ENCODE results near the gene TMEM263. TPM values are rescaled to one million over a fixed set of nuclear protein-coding genes. Genes with fewer than 3 reads are reported as not detected.

The TMEM263 gene
- total and polyA plus RNA-seq, 9 of the 15 experiments (the other 6 are each of a cell fraction or from before 2014, with no cell fraction given) = 12.6 to 36.7 (median 24.4) TPM

DNA sequence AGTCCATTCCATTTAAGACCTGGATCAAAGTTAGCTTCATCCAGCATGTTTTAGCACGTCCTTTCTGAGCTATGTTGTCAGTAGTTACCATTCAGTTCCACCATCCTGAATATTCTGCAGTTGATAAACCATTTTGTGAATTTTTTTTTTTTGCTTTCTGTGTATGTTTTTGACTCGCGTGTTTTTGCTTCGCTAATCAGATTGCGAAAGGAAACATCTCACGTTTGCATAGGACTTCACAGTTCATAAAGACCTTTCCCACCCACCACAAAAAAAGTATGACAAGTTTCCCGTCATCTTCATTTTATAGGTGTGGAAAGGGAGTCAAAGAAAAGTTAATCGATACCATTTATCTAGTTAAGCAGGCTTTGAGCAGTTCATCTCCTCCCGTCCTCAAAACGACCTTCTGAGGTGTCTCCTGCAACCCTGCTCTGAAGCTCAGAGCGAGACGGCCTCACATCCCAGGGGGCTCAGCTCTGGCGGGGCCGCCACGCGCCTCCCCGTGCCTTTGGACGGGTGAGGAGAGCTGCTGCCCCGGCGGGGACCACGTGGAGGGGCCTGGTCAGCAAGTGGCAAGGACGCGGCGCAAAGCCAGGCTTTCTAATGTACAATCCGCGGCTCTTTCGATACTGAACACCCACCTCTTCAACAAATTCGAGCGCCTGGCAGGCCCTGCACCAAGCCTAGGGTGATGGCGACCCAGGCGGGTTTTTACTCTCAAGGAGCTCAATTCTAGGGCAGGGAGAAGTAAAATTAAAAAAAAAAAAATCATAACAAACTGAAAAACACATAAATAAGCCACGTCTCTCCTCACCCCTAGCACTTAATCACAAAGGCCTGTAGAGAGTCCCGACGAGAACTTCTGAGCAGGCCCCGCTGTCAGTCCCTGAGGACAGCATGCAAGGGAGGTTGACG, 988 bp upstream of the TMEM263 start (continued):
- TF ChIP-seq, protein P1, sequence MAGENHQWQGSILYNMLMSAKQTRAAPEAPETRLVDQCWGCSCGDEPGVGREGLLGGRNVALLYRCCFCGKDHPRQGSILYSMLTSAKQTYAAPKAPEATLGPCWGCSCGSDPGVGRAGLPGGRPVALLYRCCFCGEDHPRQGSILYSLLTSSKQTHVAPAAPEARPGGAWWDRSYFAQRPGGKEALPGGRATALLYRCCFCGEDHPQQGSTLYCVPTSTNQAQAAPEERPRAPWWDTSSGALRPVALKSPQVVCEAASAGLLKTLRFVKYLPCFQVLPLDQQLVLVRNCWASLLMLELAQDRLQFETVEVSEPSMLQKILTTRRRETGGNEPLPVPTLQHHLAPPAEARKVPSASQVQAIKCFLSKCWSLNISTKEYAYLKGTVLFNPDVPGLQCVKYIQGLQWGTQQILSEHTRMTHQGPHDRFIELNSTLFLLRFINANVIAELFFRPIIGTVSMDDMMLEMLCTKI (IDR thresholded peaks at IDR 0.05; ENCODE audit: partially characterized antibody) = no peak
- TF ChIP-seq CCAR2 (IDR thresholded peaks at IDR 0.05; ENCODE audit: low read depth, low read length) (no peak), ZNF263 (CRISPR knock-in tag; IDR thresholded peaks at IDR 0.05; ENCODE audit: borderline replicate concordance) (no peak), IFI16 (CRISPR knock-in tag; IDR thresholded peaks at IDR 0.05) (no peak), GABPB1 (CRISPR knock-in tag; IDR thresholded peaks at IDR 0.05) (no peak; the same call in 1 of the 2 replicates), CREBBP (IDR thresholded peaks at IDR 0.05; ENCODE audit: low read depth, low read length) (no peak), TCF7 (IDR thresholded peaks at IDR 0.05; ENCODE audit: borderline replicate concordance) (no peak), MCM7 (IDR thresholded peaks at IDR 0.05) (no peak), ZNF316 (IDR thresholded peaks at IDR 0.05) (peak; percentile 90), ZNF57 (CRISPR knock-in tag; IDR thresholded peaks at IDR 0.05) (no peak), NFIC (IDR thresholded peaks at IDR 0.05) (no peak), TAF15 (IDR thresholded peaks at IDR 0.05; ENCODE audit: low read depth, low read length) (no peak), CBX2 (IDR thresholded peaks at IDR 0.05; ENCODE audit: insufficient read depth, low read length, poor library complexity, severe bottlenecking) (no peak), RCOR1 (IDR thresholded peaks at IDR 0.05; ENCODE audit: borderline replicate concordance in 1 of 2, low read depth in 2 of 2, low read length in 2 of 2) (no peak), ZNF445 (CRISPR knock-in tag; IDR thresholded peaks at IDR 0.05; ENCODE audit: low read depth) (no peak), NRF1 (conservative IDR thresholded peaks at IDR 0.05 in 1 of 2, IDR thresholded peaks at IDR 0.05 in 1 of 2) (no peak), ZNF584 (CRISPR knock-in tag; IDR thresholded peaks at IDR 0.05; ENCODE audit: low read depth) (no peak), SRSF7 (optimal IDR thresholded peaks at IDR 0.05; ENCODE audit: low read depth, low read length) (no peak), ZNF184 (CRISPR knock-in tag; IDR thresholded peaks at IDR 0.05) (no peak), ZFP30 (CRISPR knock-in tag; IDR thresholded peaks at IDR 0.05; ENCODE audit: borderline replicate concordance) (no peak), MTA3 (IDR thresholded peaks at IDR 0.05; ENCODE audit: borderline replicate concordance) (no peak), POLR2AphosphoS2 (IDR thresholded peaks at IDR 0.05; ENCODE audit: low read length) (no peak), HIVEP1 (CRISPR knock-in tag; IDR thresholded peaks at IDR 0.05) (no peak), NR2C2 (CRISPR knock-in tag; IDR thresholded peaks at IDR 0.05) (no peak), NR2C2 (tag; IDR thresholded peaks at IDR 0.05) (peak; percentile 36; the same call in 1 of the 2 replicates), TARDBP (IDR thresholded peaks at IDR 0.05) (no peak), MTA1 (IDR thresholded peaks at IDR 0.05; ENCODE audit: borderline replicate concordance) (no peak), TRIM24 (IDR thresholded peaks at IDR 0.05) (no peak), U2AF2 (optimal IDR thresholded peaks at IDR 0.05; ENCODE audit: low read depth, low read length) (no peak), HOXB6 (CRISPR knock-in tag; IDR thresholded peaks at IDR 0.05; ENCODE audit: borderline replicate concordance) (no peak), STAG1 (CRISPR knock-in tag; IDR thresholded peaks at IDR 0.05; ENCODE audit: borderline replicate concordance) (no peak), ZNF274 (IDR thresholded peaks at IDR 0.05; ENCODE audit: borderline replicate concordance, low read depth, low read length) (no peak)
